Measurements from ENCODE around the gene LRRC57.

LRRC57 gene

DNA sequence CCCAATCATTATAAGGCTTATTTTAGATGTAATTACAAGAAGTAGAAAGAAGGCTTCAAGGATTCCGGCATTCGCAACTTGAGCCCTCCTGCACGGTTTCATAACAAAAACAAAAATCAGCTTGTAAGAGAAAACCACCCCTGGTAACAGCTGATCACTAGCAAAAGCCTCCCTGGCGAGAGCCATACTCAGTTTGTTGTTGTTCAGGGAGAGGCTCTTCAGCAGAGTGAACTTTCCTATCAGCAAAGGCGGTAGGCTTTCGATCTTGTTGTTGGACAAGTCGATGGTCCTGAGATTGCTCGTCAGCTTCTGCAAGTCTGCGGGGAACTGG is 710 bp downstream of the LRRC57 start:
- H3K14ac ChIP-seq (ENCODE audit: low read length), result no peak overlapping the region

GRCh38 chr15:42544853-42545629 is 3.6 kb downstream of the LRRC57 start:
- Histone ChIP-seq H3K18ac (ENCODE audit: low read length) (no peak overlapping the region), H2AFZ (ENCODE audit: low read length) (no peak overlapping the region), H4K8ac (ENCODE audit: low read depth, low read length) (no peak overlapping the region), H3K4me2 (ENCODE audit: insufficient read depth, low read length, poor library complexity, severe bottlenecking) (no peak overlapping the region), H2BK120ac (ENCODE audit: low read depth, low read length) (no peak overlapping the region), H3K9ac (ENCODE audit: low read depth, low read length, poor library complexity) (no peak overlapping the region), H2BK12ac (ENCODE audit: low read length) (no peak overlapping the region), H3K9me3 (replicated peaks in 1 of 2; ENCODE audit: control insufficient read depth in 2 of 2, insufficient read depth in 1 of 2, low read depth in 1 of 2, low read length in 2 of 2) (no peaks in the 10 kb centered on the region), H3K79me1 (ENCODE audit: low read depth, low read length) (peaks cover 3% of the 10 kb centered on the region), H3K4ac (ENCODE audit: low read length) (no peak overlapping the region), H2AK5ac (ENCODE audit: low read depth, low read length) (no peak overlapping the region), H3K27ac (replicated peaks; ENCODE audit: low read length) (no peak overlapping the region), H3K4me3 (ENCODE audit: low read length in 2 of 2) (no peak overlapping the region), H2BK15ac (ENCODE audit: low read length) (no peak overlapping the region), H2BK5ac (ENCODE audit: low read length) (no peak overlapping the region), H3K14ac (ENCODE audit: low read length) (no peak overlapping the region), H3K27me3 (ENCODE audit: control insufficient read depth in 3 of 3, insufficient read depth in 3 of 3, low read depth in 1 of 3, low read length in 3 of 3) (no peaks in the 10 kb centered on the region), H3K36me3 (replicated peaks in 1 of 2; ENCODE audit: control insufficient read depth in 2 of 2, insufficient read depth in 2 of 2, low read length in 2 of 2) (peaks cover 2 to 58% of the 10 kb centered on the region in 2 donors), H4K91ac (ENCODE audit: low read depth, low read length, poor library complexity) (no peak overlapping the region), H3K23ac (ENCODE audit: low read depth, low read length, poor library complexity) (no peak overlapping the region), H3K4me1 (ENCODE audit: control insufficient read depth in 2 of 2, insufficient read depth in 1 of 2, low read depth in 1 of 2, low read length in 2 of 2) (peaks cover 2 to 9% of the 10 kb centered on the region in 2 donors)
- no CpG with 5 or more reads among the region's 4 CpGs for WGBS, 2 donors (ENCODE audit: extremely low coverage in 2 of 2, insufficient read length in 2 of 2, insufficient replicate concordance in 1 of 2)
- no peak for DNase-seq (ENCODE audit: low spot score)

More for the DNA sequence above, 710 bp downstream of the LRRC57 start:
- H2BK15ac ChIP-seq (ENCODE audit: low read length), result no peak overlapping the region
- no peak overlapping the region for H4K8ac ChIP-seq (ENCODE audit: low read depth, low read length)
- H3K9me3 ChIP-seq (replicated peaks in 1 of 2; ENCODE audit: control insufficient read depth in 2 of 2, insufficient read depth in 1 of 2, low read depth in 1 of 2, low read length in 2 of 2), result no peaks in the 10 kb centered on the region
- no peak overlapping the region for H3K18ac ChIP-seq (ENCODE audit: low read length)
- H3K4me1 ChIP-seq (ENCODE audit: control insufficient read depth in 2 of 2, insufficient read depth in 1 of 2, low read depth in 1 of 2, low read length in 2 of 2), result peaks cover 2 to 12% of the 10 kb centered on the region in 2 donors
- no peak overlapping the region for H2BK120ac ChIP-seq (ENCODE audit: low read depth, low read length)
- peak overlapping the region; percentile 72 for H3K4me2 ChIP-seq (ENCODE audit: insufficient read depth, low read length, poor library complexity, severe bottlenecking)
- H3K27ac ChIP-seq (replicated peaks; ENCODE audit: low read length), result no peak overlapping the region
- H2BK5ac ChIP-seq (ENCODE audit: low read length), result peak overlapping the region; percentile 27
- peaks cover 3% of the 10 kb centered on the region for H3K79me1 ChIP-seq (ENCODE audit: low read depth, low read length)
- WGBS, 2 donors (ENCODE audit: extremely low coverage in 2 of 2, insufficient read length in 2 of 2, insufficient replicate concordance in 1 of 2), result no CpG with 5 or more reads among the region's 9 CpGs
- H2BK12ac ChIP-seq (ENCODE audit: low read length), result no peak overlapping the region
- no peak for DNase-seq (ENCODE audit: low spot score)
- H3K23ac ChIP-seq (ENCODE audit: low read depth, low read length, poor library complexity), result no peak overlapping the region
- H3K36me3 ChIP-seq (replicated peaks in 1 of 2; ENCODE audit: control insufficient read depth in 2 of 2, insufficient read depth in 2 of 2, low read length in 2 of 2), result peaks cover 0 to 56% of the 10 kb centered on the region in 2 donors
- peak overlapping the region; percentile 81 to 92 for H3K4me3 ChIP-seq (ENCODE audit: low read length in 2 of 2)
- no peak overlapping the region for H4K91ac ChIP-seq (ENCODE audit: low read depth, low read length, poor library complexity)
- H3K4ac ChIP-seq (ENCODE audit: low read length), result no peak overlapping the region
- H2AFZ ChIP-seq (ENCODE audit: low read length), result peak overlapping the region; percentile 97
- peak overlapping the region; percentile 56 for H3K9ac ChIP-seq (ENCODE audit: low read depth, low read length, poor library complexity)
- no peak overlapping the region for H2AK5ac ChIP-seq (ENCODE audit: low read depth, low read length)
- no peaks in the 10 kb centered on the region for H3K27me3 ChIP-seq (ENCODE audit: control insufficient read depth in 3 of 3, insufficient read depth in 3 of 3, low read depth in 1 of 3, low read length in 3 of 3)

DNA sequence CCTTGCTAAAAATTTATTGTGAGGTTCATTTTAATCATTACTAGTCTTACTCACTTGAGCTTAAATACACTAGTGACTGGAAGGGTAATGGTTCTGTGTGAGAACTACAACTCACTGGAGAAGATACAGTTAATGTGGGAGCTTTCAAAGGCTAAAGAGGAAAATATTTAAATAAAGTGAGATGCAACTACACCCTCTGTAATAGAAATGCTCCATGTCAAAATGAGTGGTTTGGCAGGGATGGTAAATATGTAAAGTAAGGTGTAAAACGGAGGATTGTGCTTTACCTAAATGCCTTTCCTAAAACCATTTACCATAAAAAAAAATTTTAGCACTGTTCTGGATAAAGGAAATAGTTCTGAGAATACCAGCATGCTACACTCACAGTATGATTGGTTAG is 15.3 kb downstream of the LRRC57 start:
- no peak overlapping the region for H2BK5ac ChIP-seq (ENCODE audit: low read length)

GRCh38 chr15:42528970-42529369 is 19.6 kb downstream of the LRRC57 start:
- no peak overlapping the region for H3K4me2 ChIP-seq (ENCODE audit: insufficient read depth, low read length, poor library complexity, severe bottlenecking)
- H3K36me3 ChIP-seq (replicated peaks in 1 of 2; ENCODE audit: control insufficient read depth in 2 of 2, insufficient read depth in 2 of 2, low read length in 2 of 2), result peaks cover 0 to 76% of the 10 kb centered on the region in 2 donors
- H2BK15ac ChIP-seq (ENCODE audit: low read length), result no peak overlapping the region

More for the DNA sequence above, 15.3 kb downstream of the LRRC57 start:
- Histone ChIP-seq H2BK12ac (ENCODE audit: low read length) (no peak overlapping the region), H2AK5ac (ENCODE audit: low read depth, low read length) (no peak overlapping the region), H2BK120ac (ENCODE audit: low read depth, low read length) (no peak overlapping the region), H3K9me3 (replicated peaks in 1 of 2; ENCODE audit: control insufficient read depth in 2 of 2, insufficient read depth in 1 of 2, low read depth in 1 of 2, low read length in 2 of 2) (no peaks in the 10 kb centered on the region), H3K9ac (ENCODE audit: low read depth, low read length, poor library complexity) (no peak overlapping the region), H3K27ac (replicated peaks; ENCODE audit: low read length) (no peak overlapping the region), H3K4me2 (ENCODE audit: insufficient read depth, low read length, poor library complexity, severe bottlenecking) (no peak overlapping the region), H3K23ac (ENCODE audit: low read depth, low read length, poor library complexity) (no peak overlapping the region), H3K79me1 (ENCODE audit: low read depth, low read length) (no peaks in the 10 kb centered on the region), H3K14ac (ENCODE audit: low read length) (no peak overlapping the region), H2BK15ac (ENCODE audit: low read length) (no peak overlapping the region), H3K27me3 (ENCODE audit: control insufficient read depth in 3 of 3, insufficient read depth in 3 of 3, low read depth in 1 of 3, low read length in 3 of 3) (no peaks in the 10 kb centered on the region), H4K91ac (ENCODE audit: low read depth, low read length, poor library complexity) (no peak overlapping the region), H4K8ac (ENCODE audit: low read depth, low read length) (no peak overlapping the region), H3K4ac (ENCODE audit: low read length) (no peak overlapping the region), H3K36me3 (replicated peaks in 1 of 2; ENCODE audit: control insufficient read depth in 2 of 2, insufficient read depth in 2 of 2, low read length in 2 of 2) (peaks cover 0 to 91% of the 10 kb centered on the region in 2 donors), H3K4me3 (ENCODE audit: low read length in 2 of 2) (no peak overlapping the region), H3K18ac (ENCODE audit: low read length) (no peak overlapping the region), H2AFZ (ENCODE audit: low read length) (no peak overlapping the region), H3K4me1 (ENCODE audit: control insufficient read depth in 2 of 2, insufficient read depth in 1 of 2, low read depth in 1 of 2, low read length in 2 of 2) (no peaks in the 10 kb centered on the region)
- no CpG with 5 or more reads among the region's 1 CpG for WGBS, 2 donors (ENCODE audit: extremely low coverage in 2 of 2, insufficient read length in 2 of 2, insufficient replicate concordance in 1 of 2)
- DNase-seq (ENCODE audit: low spot score), result no peak

More at GRCh38 chr15:42528970-42529369, 19.6 kb downstream of the LRRC57 start:
- no peak overlapping the region for H3K14ac ChIP-seq (ENCODE audit: low read length)
- no peaks in the 10 kb centered on the region for H3K27me3 ChIP-seq (ENCODE audit: control insufficient read depth in 3 of 3, insufficient read depth in 3 of 3, low read depth in 1 of 3, low read length in 3 of 3)
- H3K23ac ChIP-seq (ENCODE audit: low read depth, low read length, poor library complexity), result no peak overlapping the region
- H3K4ac ChIP-seq (ENCODE audit: low read length), result no peak overlapping the region
- H4K91ac ChIP-seq (ENCODE audit: low read depth, low read length, poor library complexity), result no peak overlapping the region
- H2AK5ac ChIP-seq (ENCODE audit: low read depth, low read length), result no peak overlapping the region
- no peak for DNase-seq (ENCODE audit: low spot score)
- H2BK120ac ChIP-seq (ENCODE audit: low read depth, low read length), result no peak overlapping the region
- H2BK12ac ChIP-seq (ENCODE audit: low read length), result no peak overlapping the region
- H4K8ac ChIP-seq (ENCODE audit: low read depth, low read length), result no peak overlapping the region
- no peak overlapping the region for H2AFZ ChIP-seq (ENCODE audit: low read length)
- no peaks in the 10 kb centered on the region for H3K4me1 ChIP-seq (ENCODE audit: control insufficient read depth in 2 of 2, insufficient read depth in 1 of 2, low read depth in 1 of 2, low read length in 2 of 2)
- H3K27ac ChIP-seq (replicated peaks; ENCODE audit: low read length), result no peak overlapping the region
- no peak overlapping the region for H3K4me3 ChIP-seq (ENCODE audit: low read length in 2 of 2)
- no peak overlapping the region for H2BK5ac ChIP-seq (ENCODE audit: low read length)
- no CpG with 5 or more reads among the region's 3 CpGs for WGBS, 2 donors (ENCODE audit: extremely low coverage in 2 of 2, insufficient read length in 2 of 2, insufficient replicate concordance in 1 of 2)
- no peaks in the 10 kb centered on the region for H3K79me1 ChIP-seq (ENCODE audit: low read depth, low read length)
- H3K9me3 ChIP-seq (replicated peaks in 1 of 2; ENCODE audit: control insufficient read depth in 2 of 2, insufficient read depth in 1 of 2, low read depth in 1 of 2, low read length in 2 of 2), result no peaks in the 10 kb centered on the region
- H3K9ac ChIP-seq (ENCODE audit: low read depth, low read length, poor library complexity), result no peak overlapping the region
- no peak overlapping the region for H3K18ac ChIP-seq (ENCODE audit: low read length)

Data from neuronal stem cell (in vitro differentiated cells).